OCI-LY1 (cell line): Measurements from ENCODE around the gene MACROD2.

Experiments
- CTCF ChIP-seq: fragments of 200-600 bp; sonication (generic), shearing (Covaris generic); IDR thresholded peaks from 2 replicates; pipeline ENCODE4 v1.5.1; 2017; ENCODE audit warnings: mild to moderate bottlenecking, antibody characterized with exemption, low read length, moderate library complexity, mixed read lengths
- EZH2 ChIP-seq: fragments of 200-600 bp; sonication (generic), shearing (Covaris generic); IDR thresholded peaks from 2 replicates; pipeline ENCODE4 v1.8.0; 2017; ENCODE audit warnings: borderline replicate concordance, mixed run types, mild to moderate bottlenecking, antibody characterized with exemption, low read length, moderate library complexity, mixed read lengths

GRCh38 chr20:15292405-15292804 is 1297.1 kb downstream of the MACROD2 start:
- no peak for TF ChIP-seq EZH2
- TF ChIP-seq CTCF, result no peak
